CD4-positive, alpha-beta T cell (primary cell): ENCODE results near the gene SH3RF3. TPM values are rescaled to one million over a fixed set of nuclear protein-coding genes. Genes with fewer than 3 reads are reported as not detected.

Source experiments
- ATAC-seq: fragments of 200-7000 bp; cut with Tn5 transposase; one replicate; pipeline ENCODE4 v1.10.0; 2022; ENCODE audit warnings: mild to moderate bottlenecking; ENCODE audit not compliant: poor library complexity
- CTCF ChIA-PET: fragments of 350-600 bp; sonication (Branson Sonifier 250); formaldehyde crosslinking; loops from one replicate; lab custom pipeline; 2021; ENCODE audit warnings: antibody characterized with exemption, inconsistent platforms; lab: Charles Lee
- POLR2A ChIA-PET: fragments of 350-600 bp; sonication (Branson Sonifier 250); formaldehyde crosslinking; loops from one replicate; lab custom pipeline; 2021; ENCODE audit warnings: antibody characterized with exemption, inconsistent platforms; lab: Charles Lee
- DNase-seq, 14 experiments: peaks; one replicate each; pipeline ENCODE4 v3.0.0-alpha.2; 2013 to 2020; ENCODE audit warnings: mixed read lengths in 2 of 14
- H3K27ac ChIP-seq, 2 donors: one replicate each; pipeline versions ENCODE4 v1.5.1 to v1.7.0; 2013; ENCODE audit warnings: low read length in 2 of 2, low read depth in 1 of 2, mild to moderate bottlenecking in 1 of 2
- H3K27me3 ChIP-seq, 2 experiments: 1 replicate in 1 of 2; 2 replicates in 1 of 2; pipeline versions ENCODE4 v1.6.1 to v1.7.0; 2013; ENCODE audit warnings: low read length in 2 of 2, control low read depth in 1 of 2, mild to moderate bottlenecking in 1 of 2, moderate library complexity in 1 of 2; ENCODE audit not compliant: insufficient read depth in 2 of 2, control insufficient read depth in 1 of 2
- H3K36me3 ChIP-seq: one replicate; pipeline ENCODE4 v1.6.1; 2013; ENCODE audit warnings: low read length, control low read depth; ENCODE audit not compliant: insufficient read depth
- H3K4me1 ChIP-seq: one replicate; pipeline ENCODE4 v1.6.1; 2013; ENCODE audit warnings: low read length, control low read depth; ENCODE audit not compliant: insufficient read depth
- H3K4me3 ChIP-seq: one replicate; pipeline ENCODE4 v1.5.1; 2013; ENCODE audit warnings: mild to moderate bottlenecking, low read length, moderate library complexity
- H3K9me3 ChIP-seq, 2 experiments: 1 replicate in 1 of 2; 2 replicates in 1 of 2; pipeline versions ENCODE4 v1.6.1 to v1.7.0; 2013; ENCODE audit warnings: low read length in 2 of 2, mild to moderate bottlenecking in 2 of 2, control low read depth in 1 of 2, moderate library complexity in 1 of 2; ENCODE audit not compliant: control insufficient read depth in 1 of 2, insufficient read depth in 1 of 2
- H3K27ac Mint-ChIP-seq: one replicate; pipeline ENCODE4 v1.8.0; 2020; ENCODE audit warnings: mixed read lengths
- H3K27me3 Mint-ChIP-seq: one replicate; pipeline ENCODE4 v1.8.0; 2021; ENCODE audit warnings: mixed read lengths
- H3K36me3 Mint-ChIP-seq: one replicate; pipeline ENCODE4 v1.8.0; 2021; ENCODE audit warnings: low read depth, mixed read lengths
- H3K4me1 Mint-ChIP-seq: one replicate; pipeline ENCODE4 v1.8.0; 2021; ENCODE audit warnings: low read depth, mixed read lengths
- H3K4me3 Mint-ChIP-seq: one replicate; pipeline ENCODE4 v1.8.0; 2020; ENCODE audit warnings: mild to moderate bottlenecking, mixed read lengths
- H3K9me3 Mint-ChIP-seq: one replicate; pipeline ENCODE4 v1.8.0; 2020; ENCODE audit warnings: mixed read lengths
- intact Hi-C, 2 experiments: fragments of 100-400 bp; cut with DNase I in 1 of 2; cut with micrococcal nuclease in 1 of 2; formaldehyde crosslinking; loops; one replicate each; pipeline versions ENCODE4 v1.15.1 to v1.9.0; 2023 to 2025; cut with DNase I, micrococcal nuclease
- total RNA-seq, 174 experiments: library from RNA in 2 of 174; stranded (reverse) in 2 of 174; gene quantifications; one replicate each; pipeline ENCODE4 v1.2.3 and lab custom pipeline; 2021 to 2026
- TF ChIP-seq, protein P1 (sequence below): fragments of 200-600 bp; IDR thresholded peaks from one replicate; pipeline ENCODE4 v1.8.0; 2022; ENCODE audit warnings: antibody characterized with exemption, mild to moderate bottlenecking

SH3RF3 gene
- total RNA-seq, 2 experiments from 2014 or later, result 5.2 to 5.9 TPM

DNA sequence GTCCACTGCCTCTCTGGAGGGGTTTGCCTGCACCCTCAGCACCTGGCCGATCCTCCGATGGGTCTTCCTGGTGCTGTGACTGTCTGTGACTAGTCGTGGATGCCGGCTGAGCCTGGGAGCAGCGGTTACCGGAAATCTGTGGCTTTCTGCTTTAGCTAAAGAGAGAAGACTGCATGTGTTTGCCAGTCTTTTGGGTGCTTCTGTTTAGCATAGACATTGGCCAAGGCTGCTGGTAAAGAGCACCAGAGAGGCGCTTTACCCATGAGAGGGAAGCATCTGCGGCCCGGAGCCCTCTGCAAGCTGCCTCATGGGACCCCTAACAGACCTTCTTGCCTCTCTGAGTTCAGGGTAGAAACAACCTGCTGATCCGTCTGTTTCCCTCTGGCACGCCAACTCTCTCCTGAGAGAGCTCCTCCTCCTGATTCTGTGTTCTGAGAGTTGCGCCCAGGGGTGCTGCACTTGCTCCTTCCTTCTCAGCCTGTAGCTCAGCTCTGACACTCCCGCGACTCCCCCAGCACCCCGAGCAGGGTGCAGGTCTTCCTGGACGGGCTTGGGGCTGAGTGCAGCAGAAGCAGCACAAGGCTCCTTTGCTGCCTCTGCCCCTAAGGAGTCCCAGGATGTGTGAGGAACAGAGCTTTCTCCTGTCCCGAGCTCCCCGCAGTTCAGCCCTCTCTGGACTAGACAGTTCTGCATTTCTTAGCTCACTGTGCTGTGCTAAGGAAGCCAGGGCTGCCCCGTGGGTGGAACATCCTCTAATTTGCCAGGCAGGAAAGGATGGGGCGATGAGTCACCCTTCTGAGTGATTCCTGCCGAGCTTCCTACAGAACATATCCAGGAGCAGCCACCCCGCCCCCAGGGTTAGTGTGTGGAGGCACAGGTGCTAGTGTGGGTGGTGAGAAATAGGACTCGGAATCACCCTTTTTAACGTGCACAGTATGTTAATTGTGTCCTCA is 203.2 kb downstream of the SH3RF3 start:
- no peaks in the 10 kb centered on the region for H3K9me3 ChIP-seq
- peak in 6 of 14 experiments; percentile 15 to 50 (median 42) for DNase-seq
- no peaks in the 10 kb centered on the region for H3K27me3 ChIP-seq
- H3K4me1 ChIP-seq, result peaks cover 30% of the 10 kb centered on the region
- POLR2A ChIA-PET, result interaction anchor here (0.9 to 2.1 kb wide), 5 partner anchors 9 to 300 kb away, joined by 3 to 9 read pairs (median 4); no protein-coding TSS in a partner anchor
- H3K4me3 ChIP-seq, result peak overlapping the region; percentile 36
- Mint-ChIP-seq H3K4me3 (peak overlapping the region; percentile 74), H3K9me3 (no peaks in the 10 kb centered on the region), H3K27ac (peak overlapping the region; percentile 21), H3K27me3 (no peaks in the 10 kb centered on the region), H3K36me3 (no peaks in the 10 kb centered on the region), H3K4me1 (peaks cover 48% of the 10 kb centered on the region)
- ATAC-seq, result peak; percentile 67
- H3K36me3 ChIP-seq, result no peaks in the 10 kb centered on the region
- H3K27ac ChIP-seq, result no peak overlapping the region
- intact Hi-C loops, result loop anchor here in 1 of 2 experiments (5.0 kb wide), 1 partner anchor 205 kb away; the partner anchor contains the start of gene SH3RF3
- TF ChIP-seq, protein P1, sequence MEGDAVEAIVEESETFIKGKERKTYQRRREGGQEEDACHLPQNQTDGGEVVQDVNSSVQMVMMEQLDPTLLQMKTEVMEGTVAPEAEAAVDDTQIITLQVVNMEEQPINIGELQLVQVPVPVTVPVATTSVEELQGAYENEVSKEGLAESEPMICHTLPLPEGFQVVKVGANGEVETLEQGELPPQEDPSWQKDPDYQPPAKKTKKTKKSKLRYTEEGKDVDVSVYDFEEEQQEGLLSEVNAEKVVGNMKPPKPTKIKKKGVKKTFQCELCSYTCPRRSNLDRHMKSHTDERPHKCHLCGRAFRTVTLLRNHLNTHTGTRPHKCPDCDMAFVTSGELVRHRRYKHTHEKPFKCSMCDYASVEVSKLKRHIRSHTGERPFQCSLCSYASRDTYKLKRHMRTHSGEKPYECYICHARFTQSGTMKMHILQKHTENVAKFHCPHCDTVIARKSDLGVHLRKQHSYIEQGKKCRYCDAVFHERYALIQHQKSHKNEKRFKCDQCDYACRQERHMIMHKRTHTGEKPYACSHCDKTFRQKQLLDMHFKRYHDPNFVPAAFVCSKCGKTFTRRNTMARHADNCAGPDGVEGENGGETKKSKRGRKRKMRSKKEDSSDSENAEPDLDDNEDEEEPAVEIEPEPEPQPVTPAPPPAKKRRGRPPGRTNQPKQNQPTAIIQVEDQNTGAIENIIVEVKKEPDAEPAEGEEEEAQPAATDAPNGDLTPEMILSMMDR, result no peak
- CTCF ChIA-PET, result no interaction called here

DNA sequence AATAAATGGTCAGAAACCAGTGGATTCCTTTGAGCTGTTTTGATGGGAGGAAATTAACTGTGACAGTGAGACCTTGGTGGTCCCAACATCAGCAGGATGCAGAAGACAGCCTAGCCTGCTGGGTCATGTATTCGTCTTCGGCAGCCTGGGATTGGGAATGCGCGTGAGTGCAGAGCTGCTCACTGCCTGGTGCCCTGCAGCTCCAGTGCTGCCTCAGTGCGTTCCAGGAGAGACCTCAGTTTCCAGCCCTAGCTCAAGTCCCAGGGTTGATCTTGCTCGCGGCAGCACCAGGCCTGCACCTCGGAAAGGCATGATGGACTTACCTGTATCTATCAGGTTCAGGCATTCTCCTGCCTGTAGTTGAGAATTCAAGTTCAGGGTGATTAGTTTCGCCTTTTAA is 203.9 kb downstream of the SH3RF3 start:
- Mint-ChIP-seq H3K4me1 (peaks cover 48% of the 10 kb centered on the region), H3K27ac (no peak overlapping the region), H3K36me3 (no peaks in the 10 kb centered on the region), H3K9me3 (no peaks in the 10 kb centered on the region), H3K27me3 (no peaks in the 10 kb centered on the region), H3K4me3 (no peak overlapping the region)
- CTCF ChIA-PET, result no interaction called here
- TF ChIP-seq, protein P1, result no peak
- no peak overlapping the region for H3K4me3 ChIP-seq
- no peaks in the 10 kb centered on the region for H3K9me3 ChIP-seq
- H3K36me3 ChIP-seq, result no peaks in the 10 kb centered on the region
- intact Hi-C loops, result loop anchor here in 1 of 2 experiments (5.0 kb wide), 1 partner anchor 206 kb away; the partner anchor contains the start of gene SH3RF3
- peaks cover 30% of the 10 kb centered on the region for H3K4me1 ChIP-seq
- no peak overlapping the region for H3K27ac ChIP-seq
- ATAC-seq (no peak), DNase-seq (no peak)
- POLR2A ChIA-PET, result interaction anchor here (1.0 to 2.1 kb wide), 2 partner anchors 8 to 16 kb away, joined by 3 to 9 read pairs; no protein-coding TSS in a partner anchor
- no peaks in the 10 kb centered on the region for H3K27me3 ChIP-seq

DNA sequence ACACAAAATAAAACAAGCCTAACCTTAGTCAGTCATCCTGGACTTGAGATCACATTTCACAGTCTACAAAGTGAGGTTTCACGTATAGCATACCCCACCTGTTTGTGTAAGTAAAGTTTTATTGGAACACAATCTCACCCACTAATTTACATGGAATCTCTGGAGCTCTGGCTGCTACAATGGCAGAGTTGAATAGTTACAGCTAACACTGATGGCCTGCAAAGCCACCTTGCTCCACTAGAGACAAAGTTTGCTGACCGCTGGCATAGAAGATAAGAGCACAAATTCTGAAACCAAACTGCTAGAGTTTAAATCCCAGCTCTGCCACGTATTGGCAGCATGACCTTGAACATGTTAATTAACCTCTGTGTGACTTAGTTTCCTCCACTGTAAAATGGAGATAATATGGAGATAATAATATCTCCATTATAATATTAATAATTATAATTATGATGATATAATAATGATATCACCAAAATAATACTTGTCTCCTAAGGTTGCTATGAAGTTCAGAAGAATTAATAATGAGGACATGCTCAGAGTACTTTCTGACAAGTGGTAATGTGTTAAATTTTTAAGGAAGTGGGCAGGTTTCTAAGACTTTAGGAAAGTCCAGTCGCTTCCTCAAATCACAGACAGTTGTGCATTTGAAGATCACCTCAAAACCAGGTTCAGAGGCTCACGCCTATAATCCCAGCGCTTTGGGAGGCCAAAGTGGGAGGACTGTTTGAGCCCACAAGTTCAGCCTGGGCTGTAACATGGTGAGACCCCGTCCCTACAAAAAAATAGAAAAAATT is 204.6 kb downstream of the SH3RF3 start:
- Mint-ChIP-seq H3K36me3 (no peaks in the 10 kb centered on the region), H3K4me3 (no peak overlapping the region), H3K27me3 (no peaks in the 10 kb centered on the region), H3K9me3 (no peaks in the 10 kb centered on the region), H3K4me1 (peaks cover 48% of the 10 kb centered on the region), H3K27ac (no peak overlapping the region)
- TF ChIP-seq, protein P1, result no peak
- H3K9me3 ChIP-seq, result no peaks in the 10 kb centered on the region
- no peak for DNase-seq
- intact Hi-C loops, result loop anchor here in 1 of 2 experiments (5.0 kb wide), 1 partner anchor 206 kb away; the partner anchor contains the start of gene SH3RF3
- H3K4me1 ChIP-seq, result peaks cover 30% of the 10 kb centered on the region
- POLR2A ChIA-PET, result interaction anchor here (2.1 kb wide), 1 partner anchor 15 kb away, joined by 9 read pairs; no protein-coding TSS in a partner anchor
- CTCF ChIA-PET, result no interaction called here
- no peak overlapping the region for H3K4me3 ChIP-seq
- H3K36me3 ChIP-seq, result no peaks in the 10 kb centered on the region
- H3K27ac ChIP-seq, result no peak overlapping the region
- H3K27me3 ChIP-seq, result no peaks in the 10 kb centered on the region
- ATAC-seq, result no peak
